GM21619 (cell line): ENCODE measurements around the gene RRAGA.
"Not testable (repeated sequence)": the region's sequence is repeated elsewhere in the genome, so short reads cannot be mapped to it uniquely, and the experiment has no call there.

Source experiments
- ATAC-seq: cut with Tn5 transposase; IDR thresholded peaks from one replicate; pipeline ENCODE4 v1.9.1; 2021; ENCODE audit not compliant: unreplicated experiment

Gene RRAGA

DNA sequence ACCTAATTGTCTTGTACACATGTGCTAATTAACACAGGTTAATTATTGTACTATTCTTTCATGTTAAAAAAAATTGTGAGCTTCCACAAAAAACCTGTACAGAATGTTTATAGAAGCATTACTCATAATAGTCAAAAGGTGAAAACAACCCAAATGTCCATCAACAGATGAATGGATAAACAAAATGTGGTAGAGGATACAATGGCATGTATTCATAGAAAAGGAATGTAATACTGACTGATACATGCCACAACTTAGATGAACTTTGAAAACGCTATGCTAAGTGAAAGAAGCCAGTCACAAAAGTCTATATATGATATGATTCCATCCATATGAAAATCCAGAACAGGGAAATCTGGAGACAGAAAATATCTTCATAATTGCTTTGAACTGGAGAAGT is 25.6 kb downstream of the RRAGA start:
- ATAC-seq: no peak

DNA sequence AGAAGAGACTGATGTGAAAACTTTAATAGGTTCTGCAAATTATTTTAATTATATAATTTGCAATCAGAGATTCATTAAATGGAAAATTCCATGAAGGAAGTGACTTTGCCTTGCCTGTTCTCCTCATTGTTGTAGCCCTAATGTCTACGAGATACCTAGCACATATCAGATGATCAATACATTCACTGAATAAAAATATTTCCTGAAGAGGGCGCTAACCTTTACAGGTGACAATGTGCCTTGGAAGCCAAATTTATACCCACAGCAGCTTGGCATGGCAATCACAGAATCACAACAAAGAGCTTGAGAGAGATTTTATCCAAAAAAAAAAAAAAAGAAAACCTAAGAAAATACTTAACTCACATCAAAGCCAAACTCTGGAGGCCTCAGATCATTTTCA is 36.1 kb downstream of the RRAGA start:
- no peak for ATAC-seq

DNA sequence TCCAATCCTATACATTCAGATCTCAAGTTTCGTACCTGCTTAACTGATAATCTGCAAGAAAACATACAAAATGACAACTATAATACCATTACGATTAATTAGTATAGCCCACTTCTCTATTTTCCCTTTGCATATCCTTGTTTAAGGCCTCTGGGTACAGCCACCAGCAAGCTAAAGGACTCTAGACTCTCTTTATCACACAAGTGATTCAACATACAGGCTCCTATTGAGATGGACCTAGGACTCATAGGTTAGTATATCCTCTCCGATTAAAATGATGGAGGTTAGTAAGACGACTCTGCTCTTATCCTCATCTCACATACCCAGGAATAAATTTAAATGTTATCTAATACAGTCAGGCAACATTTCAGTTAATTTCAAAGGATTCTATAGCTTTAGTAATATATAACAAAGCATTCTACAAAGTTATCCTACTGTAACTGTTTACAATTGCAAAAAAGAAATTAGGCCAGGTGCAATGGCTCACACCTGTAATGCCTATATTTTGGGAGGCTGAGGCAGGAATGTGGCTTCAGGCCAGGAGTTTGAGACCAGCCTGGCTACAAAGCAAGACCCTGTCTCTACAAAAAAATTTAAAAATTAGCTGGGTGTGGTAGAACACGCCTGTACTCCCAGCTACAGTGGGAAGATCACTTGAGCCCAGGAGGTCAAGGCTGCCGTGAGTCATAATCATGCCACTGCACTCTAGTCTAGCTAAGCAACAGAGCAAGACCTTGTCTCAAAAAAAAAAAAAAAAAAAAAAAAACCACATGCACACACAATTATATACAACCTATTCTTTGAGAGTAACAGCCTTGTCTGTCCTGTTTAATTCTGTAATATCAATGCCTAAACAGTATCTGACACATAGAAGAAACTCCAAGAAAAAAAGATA is 38.1 kb downstream of the RRAGA start:
- no peak for ATAC-seq

DNA sequence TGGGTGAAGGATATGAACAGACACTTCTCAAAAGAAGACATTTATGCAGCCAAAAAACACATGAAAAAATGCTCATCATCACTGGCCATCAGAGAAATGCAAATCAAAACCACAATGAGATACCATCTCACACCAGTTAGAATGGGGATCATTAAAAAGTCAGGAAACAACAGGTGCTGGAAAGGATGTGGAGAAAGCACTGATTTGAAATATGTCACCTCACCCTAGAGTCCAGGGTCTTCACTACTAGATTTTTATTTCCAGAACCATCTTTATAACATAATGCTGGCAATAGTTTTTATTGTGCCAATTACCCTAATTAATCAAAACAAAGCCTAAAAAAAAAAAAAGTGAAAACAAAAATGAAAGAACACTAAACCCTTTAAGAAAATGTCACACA is 48.2 kb downstream of the RRAGA start:
- ATAC-seq: not testable (repeated sequence)
